PC-9 (cell line): Measurements from ENCODE around the gene SAMD9L.

Experiments
- CTCF ChIP-seq: fragments of 200-600 bp; sonication (generic); conservative IDR thresholded peaks from 2 replicates; pipeline ENCODE4 v1.6.1; 2017; ENCODE audit warnings: mixed run types, antibody characterized with exemption, mild to moderate bottlenecking, moderate library complexity
- EZH2 ChIP-seq: fragments of 200-600 bp; sonication (generic); IDR thresholded peaks from 2 replicates; pipeline ENCODE4 v1.8.0; 2017; ENCODE audit warnings: antibody characterized with exemption, low read depth

GRCh38 chr7:93194386-93194785, 46.2 kb upstream of the SAMD9L start:
- TF ChIP-seq CTCF (no peak), EZH2 (no peak)
